Hepatocyte (in vitro differentiated cells): ENCODE measurements around the gene SRSF10.

ENCODE experiments used
- EZH2 ChIP-seq: fragments of 200-600 bp; sonication (generic); IDR thresholded peaks from 2 replicates; pipeline ENCODE4 v1.6.1; 2016; ENCODE audit warnings: antibody characterized with exemption, mild to moderate bottlenecking, borderline replicate concordance
- TF ChIP-seq, protein P1 (sequence below): fragments of 200-600 bp; sonication (generic); IDR thresholded peaks from 2 replicates; pipeline ENCODE4 v1.5.1; 2016; ENCODE audit warnings: antibody characterized with exemption, mild to moderate bottlenecking; ENCODE audit not compliant: poor library complexity

DNA sequence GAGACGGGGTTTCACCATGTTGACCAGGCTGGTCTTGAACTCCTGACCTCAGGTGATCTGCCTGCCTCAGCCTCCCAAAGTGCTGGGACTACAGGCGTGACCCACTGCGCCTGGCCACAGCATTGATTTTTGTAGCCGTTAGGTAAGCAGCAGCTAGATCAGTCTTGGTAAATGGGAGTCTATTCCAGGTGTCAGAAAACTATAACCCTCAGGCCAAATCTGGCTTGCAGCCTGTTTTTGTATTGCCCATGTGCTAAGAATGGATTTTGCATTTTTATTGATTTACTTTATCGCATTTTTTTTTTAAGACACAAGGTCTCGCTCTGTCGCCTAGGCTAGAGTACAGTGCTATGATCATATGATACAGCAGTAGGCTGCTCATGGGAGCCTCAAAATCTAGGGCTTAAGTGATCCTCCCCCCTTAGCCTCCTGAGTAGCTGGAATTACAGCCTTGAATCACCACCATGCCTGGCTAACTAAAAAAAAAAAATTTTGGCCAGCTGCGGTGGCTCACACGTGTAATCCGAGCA lies 16.6 kb upstream of the SRSF10 start:
- TF ChIP-seq, protein P1, sequence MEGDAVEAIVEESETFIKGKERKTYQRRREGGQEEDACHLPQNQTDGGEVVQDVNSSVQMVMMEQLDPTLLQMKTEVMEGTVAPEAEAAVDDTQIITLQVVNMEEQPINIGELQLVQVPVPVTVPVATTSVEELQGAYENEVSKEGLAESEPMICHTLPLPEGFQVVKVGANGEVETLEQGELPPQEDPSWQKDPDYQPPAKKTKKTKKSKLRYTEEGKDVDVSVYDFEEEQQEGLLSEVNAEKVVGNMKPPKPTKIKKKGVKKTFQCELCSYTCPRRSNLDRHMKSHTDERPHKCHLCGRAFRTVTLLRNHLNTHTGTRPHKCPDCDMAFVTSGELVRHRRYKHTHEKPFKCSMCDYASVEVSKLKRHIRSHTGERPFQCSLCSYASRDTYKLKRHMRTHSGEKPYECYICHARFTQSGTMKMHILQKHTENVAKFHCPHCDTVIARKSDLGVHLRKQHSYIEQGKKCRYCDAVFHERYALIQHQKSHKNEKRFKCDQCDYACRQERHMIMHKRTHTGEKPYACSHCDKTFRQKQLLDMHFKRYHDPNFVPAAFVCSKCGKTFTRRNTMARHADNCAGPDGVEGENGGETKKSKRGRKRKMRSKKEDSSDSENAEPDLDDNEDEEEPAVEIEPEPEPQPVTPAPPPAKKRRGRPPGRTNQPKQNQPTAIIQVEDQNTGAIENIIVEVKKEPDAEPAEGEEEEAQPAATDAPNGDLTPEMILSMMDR, result no peak
- no peak for TF ChIP-seq EZH2
